Panc1 (cell line): Measurements from ENCODE around the gene COL13A1. TPM values are rescaled to one million over a fixed set of nuclear protein-coding genes. Genes with fewer than 3 reads are reported as not detected.

Experiments
- ATAC-seq: fragments of 200-7000 bp; cut with Tn5 transposase; 2 replicates; pipeline ENCODE4 v1.9.1; 2020; ENCODE audit warnings: mild to moderate bottlenecking, moderate library complexity
- BruUV-seq: library from RNA; stranded (reverse); fragments of 400-500 nt; replicated peaks from 2 replicates; lab custom pipeline; 2021; lab: Mats Ljungman, UMichigan
- CTCF ChIA-PET: fragments of 300-600 bp; sonication (Branson Sonifier 250); formaldehyde crosslinking; loops from one replicate; lab custom pipeline; 2022; ENCODE audit warnings: antibody characterized with exemption; lab: Charles Lee
- POLR2A ChIA-PET: fragments of 300-600 bp; sonication (Branson Sonifier 250); formaldehyde crosslinking; loops from one replicate; lab custom pipeline; 2022; ENCODE audit warnings: antibody characterized with exemption; lab: Charles Lee
- DNase-seq: peaks from one replicate; pipeline ENCODE4 v3.0.0-alpha.2; 2010; ENCODE audit warnings: low read depth, low spot score
- H3K27ac ChIP-seq: 2 replicates; pipeline ENCODE4 v1.5.1; 2011; ENCODE audit warnings: mild to moderate bottlenecking, low read length, inconsistent platforms
- H3K27me3 ChIP-seq: fragments of 200-500 bp; sonication (Bioruptor generic); 2 replicates; pipeline ENCODE4 v1.6.0; 2014; ENCODE audit warnings: low read length, inconsistent platforms; ENCODE audit not compliant: control insufficient read depth, insufficient read depth
- H3K36me3 ChIP-seq: fragments of 200-500 bp; sonication (Bioruptor generic); 2 replicates; pipeline ENCODE4 v1.5.1; 2014; ENCODE audit warnings: inconsistent platforms, mild to moderate bottlenecking, low read length, moderate library complexity; ENCODE audit not compliant: control insufficient read depth, insufficient read depth
- H3K4me1 ChIP-seq: 2 replicates; pipeline ENCODE4 v1.5.1; 2011; ENCODE audit warnings: inconsistent platforms, mild to moderate bottlenecking, low read length, moderate library complexity; ENCODE audit not compliant: control insufficient read depth, insufficient read depth
- H3K4me3 ChIP-seq, 2 experiments: 2 replicates each; pipeline ENCODE4 v1.5.1; 2011 to 2012; ENCODE audit warnings: low read depth in 2 of 2, low read length in 2 of 2, mild to moderate bottlenecking in 2 of 2, inconsistent platforms in 1 of 2, moderate library complexity in 1 of 2
- H3K9me3 ChIP-seq: fragments of 200-500 bp; sonication (Bioruptor generic); 2 replicates; pipeline ENCODE4 v1.5.1; 2014; ENCODE audit warnings: low read depth, mild to moderate bottlenecking, inconsistent platforms, low read length, moderate library complexity; ENCODE audit not compliant: control insufficient read depth, insufficient read depth
- CTCF ChIP-seq: fragments of 450-650 bp; IDR thresholded peaks from 2 replicates; pipeline ENCODE4 v1.5.1; 2017; ENCODE audit warnings: mild to moderate bottlenecking
- POLR2AphosphoS5 ChIP-seq: IDR thresholded peaks from 2 replicates; pipeline ENCODE4 v1.6.1; 2012; ENCODE audit warnings: mild to moderate bottlenecking, low read depth, low read length, moderate library complexity
- REST ChIP-seq, 2 experiments: IDR thresholded peaks; 2 replicates each; pipeline ENCODE4 v1.6.1; 2011 to 2012; ENCODE audit warnings: low read depth in 2 of 2, control low read depth in 1 of 2, low read length in 1 of 2, mild to moderate bottlenecking in 1 of 2, moderate library complexity in 1 of 2; ENCODE audit not compliant: insufficient read depth in 1 of 2
- SIN3A ChIP-seq: IDR thresholded peaks from 2 replicates; pipeline ENCODE4 v1.6.1; 2012; ENCODE audit warnings: low read depth, mild to moderate bottlenecking, low read length, moderate library complexity, borderline replicate concordance; ENCODE audit not compliant: insufficient read depth
- TCF7L2 ChIP-seq: IDR thresholded peaks from 2 replicates; pipeline ENCODE4 v1.6.1; 2011; ENCODE audit warnings: mild to moderate bottlenecking, low read depth, low read length, inconsistent platforms
- in situ Hi-C: cut with HindIII; loops from 2 replicates; pipeline ENCODE4 v1.10.0; 2016; ENCODE audit warnings: low sequenced_read_pairs, low pct_unique_long_range_greater_than_20kb
- intact Hi-C: fragments of 100-400 bp; cut with micrococcal nuclease; formaldehyde crosslinking; loops from one replicate; pipeline ENCODE4 v1.10.0; 2022; ENCODE audit not compliant: unreplicated experiment
- total RNA-seq: library from RNA; stranded (reverse); gene quantifications from one replicate; pipeline ENCODE4 v1.2.1, GENCODE V29; 2021; ENCODE audit not compliant: unreplicated experiment

The COL13A1 gene
- total RNA-seq, 1 experiment from 2014 or later, result 1.0 TPM

GRCh38 chr10:69928339-69928738 lies 126.6 kb downstream of the COL13A1 start:
- intact Hi-C loops (no loop called here), in situ Hi-C loops (no loop called here)
- Histone ChIP-seq H3K9me3 (no peaks in the 10 kb centered on the region), H3K27ac (no peak overlapping the region), H3K4me3 (no peak overlapping the region), H3K36me3 (no peaks in the 10 kb centered on the region), H3K4me1 (no peaks in the 10 kb centered on the region), H3K27me3 (peaks cover 3% of the 10 kb centered on the region)
- no TSS peak for BruUV-seq
- DNase-seq (no peak), ATAC-seq (no peak)
- POLR2A ChIA-PET, result no interaction called here
- TF ChIP-seq SIN3A, result no peak
- TF ChIP-seq REST (IDR thresholded peaks at IDR 0.05; ENCODE audit: insufficient read depth in 1 of 2, low read depth in 2 of 2, low read length in 1 of 2), result no peak
- no peak for TF ChIP-seq POLR2AphosphoS5
- no peak for TF ChIP-seq TCF7L2
- CTCF ChIA-PET, result interaction anchor here (0.9 kb wide), 1 partner anchor 218 kb away, joined by 5 read pairs; the partner anchor contains the start of gene TYSND1

GRCh38 chr10:69929575-69929974 lies 127.9 kb downstream of the COL13A1 start:
- no peak for DNase-seq
- Histone ChIP-seq H3K27ac (no peak overlapping the region), H3K36me3 (no peaks in the 10 kb centered on the region), H3K9me3 (no peaks in the 10 kb centered on the region), H3K27me3 (peaks cover 8% of the 10 kb centered on the region), H3K4me1 (no peaks in the 10 kb centered on the region), H3K4me3 (no peak overlapping the region)
- intact Hi-C loops, result no loop called here
- ATAC-seq, result no peak
- BruUV-seq, result no TSS peak
- ChIA-PET POLR2A (no interaction called here), CTCF (no interaction called here)
- TF ChIP-seq REST (IDR thresholded peaks at IDR 0.05; ENCODE audit: insufficient read depth in 1 of 2, low read depth in 2 of 2, low read length in 1 of 2), result no peak
- no peak for TF ChIP-seq SIN3A
- no peak for TF ChIP-seq CTCF
- TF ChIP-seq TCF7L2, result no peak
- no peak for TF ChIP-seq POLR2AphosphoS5
- in situ Hi-C loops, result no loop called here
